HG03135 (cell line): ENCODE measurements around the gene TMEM165.
"Not testable (repeated sequence)": the region's sequence is repeated elsewhere in the genome, so short reads cannot be mapped to it uniquely, and the experiment has no call there.

Source experiments
- ATAC-seq: cut with Tn5 transposase; IDR thresholded peaks from one replicate; pipeline ENCODE4 v1.9.1; 2021; ENCODE audit warnings: mild to moderate bottlenecking, moderate library complexity; ENCODE audit not compliant: unreplicated experiment

TMEM165 gene

GRCh38 chr4:55395529-55396307, at the start of gene TMEM165:
TSS of gene TMEM165 (plus strand) at chr4:55395957. CDS start at chr4:55396190, 233 bp downstream.
- peak; percentile 94 for ATAC-seq

GRCh38 chr4:55345980-55346850, 49.5 kb upstream of the TMEM165 start, which contains the start of gene SRD5A3:
TSS of gene SRD5A3 (plus strand) at chr4:55346242. CDS start at chr4:55346337, 95 bp downstream.
- peak; percentile 97 for ATAC-seq

GRCh38 chr4:55346851-55347255, 48.9 kb upstream of the TMEM165 start:
- ATAC-seq, result no peak

- no peak for ATAC-seq
Measured at GRCh38 chr4:55347610-55348228, 48.0 kb upstream of the TMEM165 start.

GRCh38 chr4:55348466-55348865, 47.3 kb upstream of the TMEM165 start:
- ATAC-seq, result no peak

GRCh38 chr4:55350870-55351269, 44.9 kb upstream of the TMEM165 start:
- ATAC-seq, result not testable (repeated sequence)

- no peak for ATAC-seq
Measured at GRCh38 chr4:55351824-55352223, 43.9 kb upstream of the TMEM165 start.

GRCh38 chr4:55352726-55353125, 43.0 kb upstream of the TMEM165 start:
- no peak for ATAC-seq

- ATAC-seq, result not testable (repeated sequence)
Measured at GRCh38 chr4:55353228-55353747, 42.5 kb upstream of the TMEM165 start.

- no peak for ATAC-seq
Measured at GRCh38 chr4:55354648-55355047, 41.1 kb upstream of the TMEM165 start.

- no peak for ATAC-seq
Measured at GRCh38 chr4:55355555-55355954, 40.2 kb upstream of the TMEM165 start.

GRCh38 chr4:55356991-55357461, 38.7 kb upstream of the TMEM165 start:
- no peak for ATAC-seq

GRCh38 chr4:55358246-55358645, 37.5 kb upstream of the TMEM165 start:
- ATAC-seq, result peak; percentile 16

- ATAC-seq, result peak; percentile 77
Measured at GRCh38 chr4:55358668-55359067, 37.1 kb upstream of the TMEM165 start.

GRCh38 chr4:55359397-55359916, 36.3 kb upstream of the TMEM165 start:
- no peak for ATAC-seq

- not testable (repeated sequence) for ATAC-seq
Measured at GRCh38 chr4:55362938-55363337, 32.8 kb upstream of the TMEM165 start.

GRCh38 chr4:55363691-55364351, 31.9 kb upstream of the TMEM165 start:
- no peak for ATAC-seq

GRCh38 chr4:55364691-55365344, 30.9 kb upstream of the TMEM165 start:
- ATAC-seq, result no peak

GRCh38 chr4:55365345-55365728, 30.4 kb upstream of the TMEM165 start:
- ATAC-seq, result no peak

GRCh38 chr4:55366621-55367020, 29.1 kb upstream of the TMEM165 start:
- no peak for ATAC-seq
